WTC11 (cell line): ENCODE data around the gene C1QL2. TPM values are rescaled to one million over a fixed set of nuclear protein-coding genes. Genes with fewer than 3 reads are reported as not detected.

ENCODE experiments used
- ATAC-seq: fragments of 200-7000 bp; cut with Tn5 transposase; 2 replicates; pipeline ENCODE4 v1.10.0; 2021; ENCODE audit warnings: mild to moderate bottlenecking, moderate library complexity
- CTCF ChIA-PET: fragments of 300-600 bp; sonication (Branson Sonifier 250); formaldehyde crosslinking; loops from one replicate; lab custom pipeline; 2021; ENCODE audit warnings: antibody characterized with exemption; lab: Charles Lee
- POLR2A ChIA-PET: fragments of 350-600 bp; sonication (Branson Sonifier 250); formaldehyde crosslinking; loops from one replicate; lab custom pipeline; 2021; ENCODE audit warnings: antibody characterized with exemption; lab: Charles Lee
- DNase-seq: peaks from one replicate; pipeline ENCODE4 v3.0.0; 2021; ENCODE audit warnings: low spot score
- H3K27ac Mint-ChIP-seq: 2 replicates; pipeline ENCODE4 v1.8.0; 2021; ENCODE audit warnings: mixed read lengths
- H3K27me3 Mint-ChIP-seq: 2 replicates; pipeline ENCODE4 v1.8.0; 2021; ENCODE audit warnings: low read depth, mild to moderate bottlenecking, moderate library complexity, mixed read lengths
- H3K36me3 Mint-ChIP-seq: 2 replicates; pipeline ENCODE4 v1.8.0; 2021; ENCODE audit warnings: mixed read lengths
- H3K4me1 Mint-ChIP-seq: 2 replicates; pipeline ENCODE4 v1.8.0; 2022; ENCODE audit warnings: mixed read lengths
- H3K4me3 Mint-ChIP-seq: 2 replicates; pipeline ENCODE4 v1.8.0; 2021; ENCODE audit warnings: mild to moderate bottlenecking, moderate library complexity, mixed read lengths
- H3K9me3 Mint-ChIP-seq: 2 replicates; pipeline ENCODE4 v1.8.0; 2021; ENCODE audit warnings: mixed read lengths
- CREM ChIP-seq: sonication (generic); formaldehyde crosslinking; IDR thresholded peaks from 2 replicates; pipeline ENCODE4 v1.8.1; 2022; ENCODE audit warnings: mild to moderate bottlenecking, missing genetic modification reagents, moderate library complexity
- FOXK1 ChIP-seq: sonication (generic); formaldehyde crosslinking; IDR thresholded peaks from 2 replicates; pipeline ENCODE4 v1.8.0; 2022; ENCODE audit warnings: mild to moderate bottlenecking, moderate library complexity, missing genetic modification reagents
- GTF2I ChIP-seq: fragments of 250-450 bp; sonication (Bioruptor Pico); conservative IDR thresholded peaks from 2 replicates; pipeline ENCODE4 v1.4.0; 2021; ENCODE audit warnings: mild to moderate bottlenecking
- MYBL2 ChIP-seq: sonication (generic); formaldehyde crosslinking; IDR thresholded peaks from 2 replicates; pipeline ENCODE4 v1.8.1; 2023; ENCODE audit warnings: mild to moderate bottlenecking, moderate library complexity, missing genetic modification reagents
- NFATC4 ChIP-seq: fragments of 250-450 bp; sonication (Bioruptor Pico); IDR thresholded peaks from 2 replicates; pipeline ENCODE4 v1.9.0; 2021; ENCODE audit warnings: mild to moderate bottlenecking
- NR1H2 ChIP-seq: sonication (generic); formaldehyde crosslinking; IDR thresholded peaks from 2 replicates; pipeline ENCODE4 v1.9.0; 2021; ENCODE audit warnings: mild to moderate bottlenecking, moderate library complexity, missing genetic modification reagents
- SP1 ChIP-seq: sonication (generic); formaldehyde crosslinking; conservative IDR thresholded peaks from 2 replicates; pipeline ENCODE4 v1.8.1; 2022; ENCODE audit warnings: missing genetic modification reagents
- USF1 ChIP-seq: sonication (generic); formaldehyde crosslinking; IDR thresholded peaks from 2 replicates; pipeline ENCODE4 v1.8.0; 2022; ENCODE audit warnings: mild to moderate bottlenecking, missing genetic modification reagents
- total RNA-seq: library from RNA; stranded (reverse); gene quantifications from 3 replicates; pipeline ENCODE4 v1.2.3, GENCODE V29; 2021
- TF ChIP-seq, protein P1 (sequence below): fragments of 250-450 bp; sonication (Bioruptor Pico); IDR thresholded peaks from 2 replicates; pipeline ENCODE4 v1.9.0; 2021; ENCODE audit warnings: mild to moderate bottlenecking
- TF ChIP-seq, protein P2 (sequence below): sonication (generic); formaldehyde crosslinking; IDR thresholded peaks from 2 replicates; pipeline ENCODE4 v1.8.1; 2023; ENCODE audit warnings: mild to moderate bottlenecking, missing genetic modification reagents
- TF ChIP-seq, protein P3 (sequence below): fragments of 250-450 bp; sonication (Bioruptor Pico); IDR thresholded peaks from 2 replicates; pipeline ENCODE4 v1.9.0; 2021; ENCODE audit warnings: mild to moderate bottlenecking, borderline replicate concordance
- TF ChIP-seq, protein P4 (sequence below): sonication (generic); formaldehyde crosslinking; IDR thresholded peaks from 2 replicates; pipeline ENCODE4 v1.8.1; 2023; ENCODE audit warnings: mild to moderate bottlenecking, missing genetic modification reagents, borderline replicate concordance

Gene C1QL2
- total RNA-seq, 1 experiment from 2014 or later = 1.0 TPM

DNA sequence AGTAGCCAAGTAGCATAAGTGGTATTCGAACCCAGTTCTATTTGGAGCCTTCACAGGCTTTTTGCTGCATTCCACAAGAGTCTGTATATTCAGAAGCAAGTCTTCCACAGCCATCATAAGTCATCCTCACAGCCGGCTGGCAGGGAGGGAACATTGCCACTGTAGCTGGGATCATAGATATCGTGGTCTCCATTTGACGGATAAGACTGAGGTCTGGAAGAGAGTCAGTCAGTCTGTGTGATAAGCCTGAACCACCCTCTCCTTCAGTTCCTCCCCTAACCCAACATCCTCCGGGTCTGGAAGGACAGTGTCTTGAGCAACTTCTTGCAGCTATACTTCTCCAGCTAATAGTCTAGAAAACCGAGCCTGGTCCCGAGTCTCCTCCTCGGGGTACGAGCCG is 17.0 kb upstream of the C1QL2 start (continued):
- TF ChIP-seq, protein P1, sequence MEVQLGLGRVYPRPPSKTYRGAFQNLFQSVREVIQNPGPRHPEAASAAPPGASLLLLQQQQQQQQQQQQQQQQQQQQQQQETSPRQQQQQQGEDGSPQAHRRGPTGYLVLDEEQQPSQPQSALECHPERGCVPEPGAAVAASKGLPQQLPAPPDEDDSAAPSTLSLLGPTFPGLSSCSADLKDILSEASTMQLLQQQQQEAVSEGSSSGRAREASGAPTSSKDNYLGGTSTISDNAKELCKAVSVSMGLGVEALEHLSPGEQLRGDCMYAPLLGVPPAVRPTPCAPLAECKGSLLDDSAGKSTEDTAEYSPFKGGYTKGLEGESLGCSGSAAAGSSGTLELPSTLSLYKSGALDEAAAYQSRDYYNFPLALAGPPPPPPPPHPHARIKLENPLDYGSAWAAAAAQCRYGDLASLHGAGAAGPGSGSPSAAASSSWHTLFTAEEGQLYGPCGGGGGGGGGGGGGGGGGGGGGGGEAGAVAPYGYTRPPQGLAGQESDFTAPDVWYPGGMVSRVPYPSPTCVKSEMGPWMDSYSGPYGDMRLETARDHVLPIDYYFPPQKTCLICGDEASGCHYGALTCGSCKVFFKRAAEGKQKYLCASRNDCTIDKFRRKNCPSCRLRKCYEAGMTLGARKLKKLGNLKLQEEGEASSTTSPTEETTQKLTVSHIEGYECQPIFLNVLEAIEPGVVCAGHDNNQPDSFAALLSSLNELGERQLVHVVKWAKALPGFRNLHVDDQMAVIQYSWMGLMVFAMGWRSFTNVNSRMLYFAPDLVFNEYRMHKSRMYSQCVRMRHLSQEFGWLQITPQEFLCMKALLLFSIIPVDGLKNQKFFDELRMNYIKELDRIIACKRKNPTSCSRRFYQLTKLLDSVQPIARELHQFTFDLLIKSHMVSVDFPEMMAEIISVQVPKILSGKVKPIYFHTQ (CRISPR knock-in tag) = no peak
- TF ChIP-seq, all 79 proteins: peak for 0

DNA sequence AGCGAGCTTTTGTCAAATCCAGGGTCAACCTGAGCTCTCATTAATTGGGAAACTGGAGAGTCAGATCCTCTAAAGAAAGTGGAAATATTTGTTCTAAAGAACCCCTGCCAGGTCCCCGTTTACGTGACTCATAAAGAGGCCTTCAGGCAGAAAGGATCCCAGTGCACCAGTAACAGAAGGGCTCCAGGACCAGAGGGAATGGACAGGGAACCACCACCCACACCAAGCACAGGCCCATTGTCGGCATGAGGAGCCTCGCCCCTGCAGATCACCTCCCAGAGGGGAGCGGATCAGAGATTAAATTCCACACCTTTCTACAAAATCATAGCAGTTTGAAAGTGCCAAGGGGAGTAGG is 16.4 kb upstream of the C1QL2 start:
- CTCF ChIA-PET = interaction anchor here (0.7 to 1.7 kb wide), 2 partner anchors 49 to 163 kb away, joined by 3 to 7 read pairs; partner anchors contain the start of gene STEAP3
- POLR2A ChIA-PET = no interaction called here
- H3K4me3 Mint-ChIP-seq = no peak overlapping the region
- peaks cover 4% of the 10 kb centered on the region for H3K4me1 Mint-ChIP-seq
- ATAC-seq = no peak
- H3K36me3 Mint-ChIP-seq = peaks cover 7% of the 10 kb centered on the region
- no peak overlapping the region for H3K27ac Mint-ChIP-seq
- TF ChIP-seq, protein P2, sequence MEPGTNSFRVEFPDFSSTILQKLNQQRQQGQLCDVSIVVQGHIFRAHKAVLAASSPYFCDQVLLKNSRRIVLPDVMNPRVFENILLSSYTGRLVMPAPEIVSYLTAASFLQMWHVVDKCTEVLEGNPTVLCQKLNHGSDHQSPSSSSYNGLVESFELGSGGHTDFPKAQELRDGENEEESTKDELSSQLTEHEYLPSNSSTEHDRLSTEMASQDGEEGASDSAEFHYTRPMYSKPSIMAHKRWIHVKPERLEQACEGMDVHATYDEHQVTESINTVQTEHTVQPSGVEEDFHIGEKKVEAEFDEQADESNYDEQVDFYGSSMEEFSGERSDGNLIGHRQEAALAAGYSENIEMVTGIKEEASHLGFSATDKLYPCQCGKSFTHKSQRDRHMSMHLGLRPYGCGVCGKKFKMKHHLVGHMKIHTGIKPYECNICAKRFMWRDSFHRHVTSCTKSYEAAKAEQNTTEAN (CRISPR knock-in tag) = no peak
- TF ChIP-seq SP1 (CRISPR knock-in tag) (no peak), GTF2I (no peak), CREM (no peak), FOXK1 (CRISPR knock-in tag) (no peak), NR1H2 (CRISPR knock-in tag) (no peak), USF1 (CRISPR knock-in tag) (no peak), MYBL2 (CRISPR knock-in tag) (no peak), NFATC4 (CRISPR knock-in tag) (no peak)
- TF ChIP-seq, protein P3, sequence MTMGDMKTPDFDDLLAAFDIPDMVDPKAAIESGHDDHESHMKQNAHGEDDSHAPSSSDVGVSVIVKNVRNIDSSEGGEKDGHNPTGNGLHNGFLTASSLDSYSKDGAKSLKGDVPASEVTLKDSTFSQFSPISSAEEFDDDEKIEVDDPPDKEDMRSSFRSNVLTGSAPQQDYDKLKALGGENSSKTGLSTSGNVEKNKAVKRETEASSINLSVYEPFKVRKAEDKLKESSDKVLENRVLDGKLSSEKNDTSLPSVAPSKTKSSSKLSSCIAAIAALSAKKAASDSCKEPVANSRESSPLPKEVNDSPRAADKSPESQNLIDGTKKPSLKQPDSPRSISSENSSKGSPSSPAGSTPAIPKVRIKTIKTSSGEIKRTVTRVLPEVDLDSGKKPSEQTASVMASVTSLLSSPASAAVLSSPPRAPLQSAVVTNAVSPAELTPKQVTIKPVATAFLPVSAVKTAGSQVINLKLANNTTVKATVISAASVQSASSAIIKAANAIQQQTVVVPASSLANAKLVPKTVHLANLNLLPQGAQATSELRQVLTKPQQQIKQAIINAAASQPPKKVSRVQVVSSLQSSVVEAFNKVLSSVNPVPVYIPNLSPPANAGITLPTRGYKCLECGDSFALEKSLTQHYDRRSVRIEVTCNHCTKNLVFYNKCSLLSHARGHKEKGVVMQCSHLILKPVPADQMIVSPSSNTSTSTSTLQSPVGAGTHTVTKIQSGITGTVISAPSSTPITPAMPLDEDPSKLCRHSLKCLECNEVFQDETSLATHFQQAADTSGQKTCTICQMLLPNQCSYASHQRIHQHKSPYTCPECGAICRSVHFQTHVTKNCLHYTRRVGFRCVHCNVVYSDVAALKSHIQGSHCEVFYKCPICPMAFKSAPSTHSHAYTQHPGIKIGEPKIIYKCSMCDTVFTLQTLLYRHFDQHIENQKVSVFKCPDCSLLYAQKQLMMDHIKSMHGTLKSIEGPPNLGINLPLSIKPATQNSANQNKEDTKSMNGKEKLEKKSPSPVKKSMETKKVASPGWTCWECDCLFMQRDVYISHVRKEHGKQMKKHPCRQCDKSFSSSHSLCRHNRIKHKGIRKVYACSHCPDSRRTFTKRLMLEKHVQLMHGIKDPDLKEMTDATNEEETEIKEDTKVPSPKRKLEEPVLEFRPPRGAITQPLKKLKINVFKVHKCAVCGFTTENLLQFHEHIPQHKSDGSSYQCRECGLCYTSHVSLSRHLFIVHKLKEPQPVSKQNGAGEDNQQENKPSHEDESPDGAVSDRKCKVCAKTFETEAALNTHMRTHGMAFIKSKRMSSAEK = no peak
- TF ChIP-seq, protein P4, sequence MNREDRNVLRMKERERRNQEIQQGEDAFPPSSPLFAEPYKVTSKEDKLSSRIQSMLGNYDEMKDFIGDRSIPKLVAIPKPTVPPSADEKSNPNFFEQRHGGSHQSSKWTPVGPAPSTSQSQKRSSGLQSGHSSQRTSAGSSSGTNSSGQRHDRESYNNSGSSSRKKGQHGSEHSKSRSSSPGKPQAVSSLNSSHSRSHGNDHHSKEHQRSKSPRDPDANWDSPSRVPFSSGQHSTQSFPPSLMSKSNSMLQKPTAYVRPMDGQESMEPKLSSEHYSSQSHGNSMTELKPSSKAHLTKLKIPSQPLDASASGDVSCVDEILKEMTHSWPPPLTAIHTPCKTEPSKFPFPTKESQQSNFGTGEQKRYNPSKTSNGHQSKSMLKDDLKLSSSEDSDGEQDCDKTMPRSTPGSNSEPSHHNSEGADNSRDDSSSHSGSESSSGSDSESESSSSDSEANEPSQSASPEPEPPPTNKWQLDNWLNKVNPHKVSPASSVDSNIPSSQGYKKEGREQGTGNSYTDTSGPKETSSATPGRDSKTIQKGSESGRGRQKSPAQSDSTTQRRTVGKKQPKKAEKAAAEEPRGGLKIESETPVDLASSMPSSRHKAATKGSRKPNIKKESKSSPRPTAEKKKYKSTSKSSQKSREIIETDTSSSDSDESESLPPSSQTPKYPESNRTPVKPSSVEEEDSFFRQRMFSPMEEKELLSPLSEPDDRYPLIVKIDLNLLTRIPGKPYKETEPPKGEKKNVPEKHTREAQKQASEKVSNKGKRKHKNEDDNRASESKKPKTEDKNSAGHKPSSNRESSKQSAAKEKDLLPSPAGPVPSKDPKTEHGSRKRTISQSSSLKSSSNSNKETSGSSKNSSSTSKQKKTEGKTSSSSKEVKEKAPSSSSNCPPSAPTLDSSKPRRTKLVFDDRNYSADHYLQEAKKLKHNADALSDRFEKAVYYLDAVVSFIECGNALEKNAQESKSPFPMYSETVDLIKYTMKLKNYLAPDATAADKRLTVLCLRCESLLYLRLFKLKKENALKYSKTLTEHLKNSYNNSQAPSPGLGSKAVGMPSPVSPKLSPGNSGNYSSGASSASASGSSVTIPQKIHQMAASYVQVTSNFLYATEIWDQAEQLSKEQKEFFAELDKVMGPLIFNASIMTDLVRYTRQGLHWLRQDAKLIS (CRISPR knock-in tag) = no peak
- no peak for DNase-seq
- peaks cover 11% of the 10 kb centered on the region for H3K9me3 Mint-ChIP-seq
- H3K27me3 Mint-ChIP-seq = peaks cover 3% of the 10 kb centered on the region; the same call in 1 of the 2 replicates
